Fibroblast of skin of right biceps (primary cell): ENCODE results near the gene ROM1.
"Not testable (repeated sequence)": the region's sequence is repeated elsewhere in the genome, so short reads cannot be mapped to it uniquely, and the experiment has no call there.

Source experiments
- DNase-seq: peaks from one replicate; pipeline ENCODE4 v3.0.0-alpha.2; 2013

Gene ROM1, protein sequence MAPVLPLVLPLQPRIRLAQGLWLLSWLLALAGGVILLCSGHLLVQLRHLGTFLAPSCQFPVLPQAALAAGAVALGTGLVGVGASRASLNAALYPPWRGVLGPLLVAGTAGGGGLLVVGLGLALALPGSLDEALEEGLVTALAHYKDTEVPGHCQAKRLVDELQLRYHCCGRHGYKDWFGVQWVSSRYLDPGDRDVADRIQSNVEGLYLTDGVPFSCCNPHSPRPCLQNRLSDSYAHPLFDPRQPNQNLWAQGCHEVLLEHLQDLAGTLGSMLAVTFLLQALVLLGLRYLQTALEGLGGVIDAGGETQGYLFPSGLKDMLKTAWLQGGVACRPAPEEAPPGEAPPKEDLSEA

GRCh38 chr11:62612366-62613290, at the start of gene ROM1, which contains the start of gene EML3:
Gene ROM1, plus strand, starts transcription at chr11:62613257. Its CDS starts 25 bp downstream, at chr11:62613282.
Gene EML3, minus strand, starts transcription at chr11:62612775. Its CDS starts 318 bp downstream, at chr11:62612457.
- peak; percentile 79 for DNase-seq

- no peak for DNase-seq
These were observed 47.8 kb upstream of the ROM1 start for GRCh38 chr11:62565100-62565802.

GRCh38 chr11:62566247-62566646, 46.8 kb upstream of the ROM1 start:
- no peak for DNase-seq

- DNase-seq = no peak
These were observed 45.9 kb upstream of the ROM1 start for GRCh38 chr11:62567018-62567633.

GRCh38 chr11:62569611-62570010, 43.4 kb upstream of the ROM1 start:
- no peak for DNase-seq

- DNase-seq = not testable (repeated sequence)
These were observed 42.2 kb upstream of the ROM1 start for GRCh38 chr11:62570903-62571302.

DNA sequence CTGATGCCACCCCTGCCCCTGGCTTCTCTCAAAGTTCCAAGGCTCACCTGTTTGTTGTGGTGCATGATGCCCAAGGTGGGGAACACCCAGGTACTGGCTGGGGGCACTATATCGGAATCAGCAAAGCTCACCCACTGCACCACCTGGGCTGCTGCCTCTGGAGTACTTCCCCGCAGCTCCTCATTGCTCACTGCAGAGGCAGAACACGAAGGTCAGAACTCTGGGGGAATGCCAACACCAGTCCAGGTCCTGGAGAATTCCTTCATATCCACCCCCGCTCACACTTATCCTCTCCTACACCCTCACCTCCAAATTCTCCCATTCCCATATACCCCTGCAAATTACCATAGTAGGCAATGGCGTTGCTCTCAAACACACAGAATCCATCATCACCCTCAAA, 41.6 kb upstream of the ROM1 start:
- DNase-seq = not testable (repeated sequence)

- no peak for DNase-seq
These were observed 40.6 kb upstream of the ROM1 start for GRCh38 chr11:62572431-62572830.

DNA sequence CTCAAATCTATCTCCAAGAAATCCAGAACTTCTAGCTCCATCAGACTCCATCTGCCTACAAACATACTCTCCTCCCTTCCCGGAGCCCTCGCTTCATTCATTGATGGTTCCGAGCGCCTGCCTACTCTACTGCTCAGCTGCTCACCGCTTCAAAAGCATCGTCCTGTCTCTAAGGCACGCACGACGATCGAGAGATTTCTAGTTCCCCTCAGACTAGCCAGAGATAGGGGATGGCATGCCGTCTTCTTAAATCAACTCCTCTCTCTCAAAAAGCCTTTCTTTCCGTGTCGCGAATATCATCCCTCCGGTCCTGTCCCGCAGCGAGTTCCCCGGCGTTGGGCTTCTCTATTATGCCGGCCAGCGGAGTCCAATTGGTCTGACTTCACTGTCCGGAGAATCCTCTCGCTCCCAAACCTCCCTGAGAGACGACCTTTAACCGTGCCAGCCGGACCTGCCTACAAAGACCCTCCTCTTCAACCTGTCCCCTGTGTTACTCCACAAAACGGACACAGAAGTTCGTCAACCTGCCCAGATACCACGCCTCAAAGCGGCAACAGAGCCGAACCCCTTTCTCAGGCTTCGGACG, 40.0 kb upstream of the ROM1 start:
- peak; percentile 12 for DNase-seq

GRCh38 chr11:62573592-62574362, 39.3 kb upstream of the ROM1 start, which contains the start of gene EEF1G:
Gene EEF1G, minus strand, starts transcription at chr11:62573891. Its CDS starts 49 bp downstream, at chr11:62573842.
- peak; percentile 100 for DNase-seq

- DNase-seq = peak; percentile 38
These were observed 38.5 kb upstream of the ROM1 start for GRCh38 chr11:62574363-62575071.

GRCh38 chr11:62575156-62575555, 37.9 kb upstream of the ROM1 start:
- DNase-seq = no peak

- DNase-seq = no peak
These were observed 37.2 kb upstream of the ROM1 start for GRCh38 chr11:62575837-62576236.

GRCh38 chr11:62577046-62577714, 35.9 kb upstream of the ROM1 start:
- no peak for DNase-seq

- no peak for DNase-seq
These were observed 34.5 kb upstream of the ROM1 start for GRCh38 chr11:62578541-62578940.

DNA sequence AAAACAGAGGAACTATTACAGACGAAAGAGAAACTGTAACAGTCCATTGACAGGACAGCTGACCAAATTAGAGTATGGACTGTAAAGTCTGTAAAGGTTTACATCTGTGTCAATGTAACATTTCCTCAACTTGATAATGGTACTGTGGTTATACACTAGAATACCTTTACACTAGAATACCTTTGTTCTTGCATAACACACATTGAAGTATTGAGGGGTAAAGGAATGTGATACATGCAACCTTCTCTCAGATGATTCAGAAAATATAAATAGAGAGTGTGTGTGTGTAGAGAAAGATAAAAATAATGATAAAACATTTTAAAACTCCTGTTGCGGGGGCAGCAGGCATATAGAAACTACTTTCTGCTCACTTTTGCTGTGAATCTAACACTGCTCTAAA, 33.8 kb upstream of the ROM1 start:
- DNase-seq = no peak

GRCh38 chr11:62580959-62581715, 31.9 kb upstream of the ROM1 start:
- DNase-seq = no peak

DNA sequence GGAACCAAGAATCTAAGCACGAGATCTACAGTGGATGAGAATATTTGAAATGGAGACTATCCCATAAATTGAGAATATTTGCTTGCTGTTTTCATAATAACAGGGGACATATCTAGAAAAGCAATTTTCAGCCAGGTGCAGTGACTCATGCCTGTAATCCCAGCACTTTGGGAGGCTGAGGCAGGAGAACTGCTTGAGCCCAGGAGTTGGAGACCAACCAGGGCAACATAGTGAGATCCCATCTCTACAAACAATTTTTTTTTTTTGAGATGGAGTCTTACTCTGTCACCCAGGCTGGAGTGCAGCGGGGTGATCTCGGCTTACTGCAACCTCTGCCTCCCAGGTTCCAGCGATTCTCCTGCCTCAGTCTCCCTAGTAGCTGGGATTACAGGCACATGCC, 31.3 kb upstream of the ROM1 start:
- not testable (repeated sequence) for DNase-seq

GRCh38 chr11:62585356-62585755, 27.7 kb upstream of the ROM1 start:
- not testable (repeated sequence) for DNase-seq
